Tibial nerve (tissue), 3 donors: ENCODE results near the gene FDXR.

ENCODE experiments used
- POLR2A ChIP-seq, 2 donors: fragments of 450-650 bp; IDR thresholded peaks; one replicate each; pipeline ENCODE4 v1.6.1; 2017; ENCODE audit warnings: antibody characterized with exemption in 2 of 2, mild to moderate bottlenecking in 2 of 2, moderate library complexity in 2 of 2
- TF ChIP-seq, protein P1 (sequence below), 5 experiments: fragments of 200-600 bp in 3 of 5; fragments of 450-650 bp in 2 of 5; sonication (generic) in 3 of 5; IDR thresholded peaks; one replicate each; pipeline ENCODE4 v1.5.1; 2016 to 2019; ENCODE audit warnings: antibody characterized with exemption in 5 of 5, mild to moderate bottlenecking in 3 of 5, moderate library complexity in 2 of 5

DNA sequence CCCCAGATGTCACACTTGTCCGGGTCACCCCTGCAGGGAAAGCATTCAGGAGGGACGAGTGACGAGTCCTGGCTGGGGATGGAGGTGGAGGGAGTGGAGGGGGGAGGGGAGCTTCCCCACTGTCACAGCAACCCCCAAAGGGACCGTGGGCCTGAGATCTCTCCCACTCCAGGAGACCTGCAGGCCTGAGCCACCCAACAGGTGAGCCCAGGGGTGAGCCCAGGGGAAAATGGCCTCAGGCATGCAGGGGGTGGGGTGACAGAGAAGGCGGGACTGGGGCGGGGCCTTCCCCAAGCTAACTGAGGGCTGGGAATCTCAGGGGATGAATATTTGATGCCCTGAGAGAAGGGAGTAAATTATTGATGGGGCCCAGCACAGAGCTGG, 47.8 kb upstream of the FDXR start:
- TF ChIP-seq, protein P1, sequence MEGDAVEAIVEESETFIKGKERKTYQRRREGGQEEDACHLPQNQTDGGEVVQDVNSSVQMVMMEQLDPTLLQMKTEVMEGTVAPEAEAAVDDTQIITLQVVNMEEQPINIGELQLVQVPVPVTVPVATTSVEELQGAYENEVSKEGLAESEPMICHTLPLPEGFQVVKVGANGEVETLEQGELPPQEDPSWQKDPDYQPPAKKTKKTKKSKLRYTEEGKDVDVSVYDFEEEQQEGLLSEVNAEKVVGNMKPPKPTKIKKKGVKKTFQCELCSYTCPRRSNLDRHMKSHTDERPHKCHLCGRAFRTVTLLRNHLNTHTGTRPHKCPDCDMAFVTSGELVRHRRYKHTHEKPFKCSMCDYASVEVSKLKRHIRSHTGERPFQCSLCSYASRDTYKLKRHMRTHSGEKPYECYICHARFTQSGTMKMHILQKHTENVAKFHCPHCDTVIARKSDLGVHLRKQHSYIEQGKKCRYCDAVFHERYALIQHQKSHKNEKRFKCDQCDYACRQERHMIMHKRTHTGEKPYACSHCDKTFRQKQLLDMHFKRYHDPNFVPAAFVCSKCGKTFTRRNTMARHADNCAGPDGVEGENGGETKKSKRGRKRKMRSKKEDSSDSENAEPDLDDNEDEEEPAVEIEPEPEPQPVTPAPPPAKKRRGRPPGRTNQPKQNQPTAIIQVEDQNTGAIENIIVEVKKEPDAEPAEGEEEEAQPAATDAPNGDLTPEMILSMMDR (IDR thresholded peaks at IDR 0.05): no peak
- TF ChIP-seq POLR2A (IDR thresholded peaks at IDR 0.05): no peak
